IMR-90 (cell line): Measurements from ENCODE around the gene ADGRF5. TPM values are rescaled to one million over a fixed set of nuclear protein-coding genes. Genes with fewer than 3 reads are reported as not detected.

Source experiments
- ATAC-seq: fragments of 200-7000 bp; cut with Tn5 transposase; 2 replicates; pipeline ENCODE4 v1.9.1; 2020; ENCODE audit warnings: low read depth, mild to moderate bottlenecking, moderate library complexity
- BruUV-seq: library from RNA; stranded (reverse); fragments of 400-500 nt; replicated peaks from 2 replicates; lab custom pipeline; 2021; lab: Mats Ljungman, UMichigan
- CTCF ChIA-PET: fragments of 300-600 bp; formaldehyde crosslinking; extraction: SDS; loops from one replicate; lab custom pipeline; 2021; ENCODE audit warnings: antibody characterized with exemption; lab: Yijun Ruan, JAX
- POLR2A ChIA-PET: fragments of 300-600 bp; sonication (Branson Sonifier 250); formaldehyde crosslinking; loops from one replicate; lab custom pipeline; 2022; ENCODE audit warnings: antibody characterized with exemption; ENCODE audit not compliant: unreplicated experiment; lab: Charles Lee
- DNase-seq: peaks from one replicate; pipeline ENCODE4 v3.0.0; 2013
- H2AFZ ChIP-seq: replicated peaks from 2 replicates; pipeline ENCODE3; 2013; ENCODE audit warnings: low read length, mild to moderate bottlenecking; ENCODE audit not compliant: poor library complexity
- H2AK5ac ChIP-seq: 2 replicates; pipeline ENCODE4 v1.6.1; 2013; ENCODE audit warnings: low read depth, low read length, inconsistent platforms
- H2AK9ac ChIP-seq: replicated peaks from 2 replicates; pipeline ENCODE3; 2013; ENCODE audit warnings: mild to moderate bottlenecking, low read depth, low read length, moderate library complexity; ENCODE audit not compliant: poor library complexity
- H2BK120ac ChIP-seq: 2 replicates; pipeline ENCODE4 v1.6.1; 2013; ENCODE audit warnings: low read depth, low read length, inconsistent platforms
- H2BK15ac ChIP-seq: 3 replicates; pipeline ENCODE4 v1.6.1; 2013; ENCODE audit warnings: low read depth, low read length, inconsistent platforms
- H2BK20ac ChIP-seq: 2 replicates; pipeline ENCODE4 v1.6.1; 2013; ENCODE audit warnings: low read depth, mild to moderate bottlenecking, inconsistent platforms, low read length, moderate library complexity
- H2BK5ac ChIP-seq: 2 replicates; pipeline ENCODE4 v1.6.1; 2013; ENCODE audit warnings: mild to moderate bottlenecking, low read depth, low read length, inconsistent platforms; ENCODE audit not compliant: poor library complexity, severe bottlenecking
- H3K14ac ChIP-seq: replicated peaks from 2 replicates; pipeline ENCODE4 v1.6.1; 2013; ENCODE audit warnings: low read depth, low read length, inconsistent platforms
- H3K18ac ChIP-seq: 2 replicates; pipeline ENCODE4 v1.6.1; 2013; ENCODE audit warnings: low read depth, low read length, control low read depth
- H3K23ac ChIP-seq: 2 replicates; pipeline ENCODE4 v1.6.1; 2013; ENCODE audit warnings: low read depth, low read length, inconsistent platforms
- H3K27ac ChIP-seq: 2 replicates; pipeline ENCODE4 v1.5.1; 2013; ENCODE audit warnings: mild to moderate bottlenecking, control low read depth, low read length; ENCODE audit not compliant: insufficient read depth
- H3K27me3 ChIP-seq: 2 replicates; pipeline ENCODE4 v1.6.1; 2013; ENCODE audit warnings: low read length; ENCODE audit not compliant: control insufficient read depth, insufficient read depth
- H3K36me3 ChIP-seq: 2 replicates; pipeline ENCODE4 v1.6.1; 2013; ENCODE audit warnings: low read length, mixed read lengths; ENCODE audit not compliant: control insufficient read depth, insufficient read depth
- H3K4ac ChIP-seq: 2 replicates; pipeline ENCODE4 v1.6.1; 2013; ENCODE audit warnings: low read depth, low read length, inconsistent platforms
- H3K4me1 ChIP-seq: 2 replicates; pipeline ENCODE4 v1.6.1; 2013; ENCODE audit warnings: low read length, mixed read lengths; ENCODE audit not compliant: control insufficient read depth, insufficient read depth
- H3K4me2 ChIP-seq: 2 replicates; pipeline ENCODE4 v1.6.1; 2013; ENCODE audit warnings: low read depth, mild to moderate bottlenecking, control low read depth, low read length, moderate library complexity
- H3K4me3 ChIP-seq: 2 replicates; pipeline ENCODE4 v1.5.1; 2013; ENCODE audit warnings: low read depth, mild to moderate bottlenecking, control low read depth, low read length, moderate library complexity; ENCODE audit not compliant: insufficient read depth
- H3K56ac ChIP-seq: 2 replicates; pipeline ENCODE4 v1.6.1; 2013; ENCODE audit warnings: low read length, inconsistent platforms; ENCODE audit not compliant: insufficient read depth; ENCODE audit errors: extremely low read depth
- H3K79me1 ChIP-seq, 2 experiments: 2 replicates each; pipeline ENCODE4 v1.6.1; 2013; ENCODE audit warnings: low read length in 2 of 2, inconsistent platforms in 1 of 2, low read depth in 1 of 2
- H3K9ac ChIP-seq: 2 replicates; pipeline ENCODE4 v1.6.1; 2013; ENCODE audit warnings: low read depth, low read length, control low read depth
- H3K9me1 ChIP-seq: 2 replicates; pipeline ENCODE4 v1.6.1; 2013; ENCODE audit warnings: low read length, inconsistent platforms; ENCODE audit not compliant: insufficient read depth
- H3K9me3 ChIP-seq: 2 replicates; pipeline ENCODE4 v1.6.1; 2013; ENCODE audit warnings: low read length; ENCODE audit not compliant: control insufficient read depth, insufficient read depth
- H4K20me1 ChIP-seq: 2 replicates; pipeline ENCODE4 v1.6.1; 2013; ENCODE audit warnings: low read length, inconsistent platforms; ENCODE audit not compliant: insufficient read depth
- H4K5ac ChIP-seq: 2 replicates; pipeline ENCODE4 v1.6.1; 2013; ENCODE audit warnings: mild to moderate bottlenecking, low read depth, low read length, control low read depth
- H4K8ac ChIP-seq, 2 experiments: 2 replicates each; pipeline ENCODE4 v1.6.1; 2013; ENCODE audit warnings: low read depth in 2 of 2, low read length in 2 of 2, control low read depth in 1 of 2, inconsistent platforms in 1 of 2
- H4K91ac ChIP-seq: 2 replicates; pipeline ENCODE4 v1.6.1; 2013; ENCODE audit warnings: low read depth, low read length, inconsistent platforms; ENCODE audit not compliant: insufficient read depth
- BHLHE40 ChIP-seq: fragments of 150-350 bp; IDR thresholded peaks from 2 replicates; pipeline ENCODE4 v1.6.1; 2016; ENCODE audit warnings: mild to moderate bottlenecking, low read depth, low read length
- FOS ChIP-seq: fragments of 150-350 bp; IDR thresholded peaks from 2 replicates; pipeline ENCODE4 v1.6.1; 2016; ENCODE audit warnings: low read depth, low read length
- MAFK ChIP-seq: IDR thresholded peaks from 2 replicates; pipeline ENCODE4 v1.6.1; 2012; ENCODE audit warnings: low read depth, low read length, improper control_type of control experiment
- MAZ ChIP-seq: IDR thresholded peaks from 2 replicates; pipeline ENCODE4 v1.6.1; 2012; ENCODE audit warnings: low read depth, mild to moderate bottlenecking, low read length, improper control_type of control experiment, moderate library complexity, borderline replicate concordance
- NFE2L2 ChIP-seq: fragments of 150-350 bp; IDR thresholded peaks from 2 replicates; pipeline ENCODE4 v1.6.1; 2016; ENCODE audit warnings: low read depth, mild to moderate bottlenecking, low read length
- POLR2A ChIP-seq: IDR thresholded peaks from 2 replicates; pipeline ENCODE4 v1.6.1; 2012; ENCODE audit warnings: mild to moderate bottlenecking, low read depth, low read length
- RAD21 ChIP-seq: IDR thresholded peaks from 2 replicates; pipeline ENCODE4 v1.6.1; 2012; ENCODE audit warnings: low read length, improper control_type of control experiment
- RCOR1 ChIP-seq: IDR thresholded peaks from 2 replicates; pipeline ENCODE4 v1.6.1; 2012; ENCODE audit warnings: mild to moderate bottlenecking, low read length, improper control_type of control experiment; ENCODE audit not compliant: insufficient replicate concordance
- RFX5 ChIP-seq: IDR thresholded peaks from 2 replicates; pipeline ENCODE4 v1.8.0; 2012; ENCODE audit warnings: low read depth, mild to moderate bottlenecking, low read length, moderate library complexity
- SMC3 ChIP-seq: fragments of 150-350 bp; IDR thresholded peaks from 2 replicates; pipeline ENCODE4 v1.6.1; 2016; ENCODE audit warnings: low read depth, mild to moderate bottlenecking, antibody characterized with exemption, low read length, moderate library complexity
- WGBS, 2 experiments: methylation state at CpG; one replicate each; pipeline versions ENCODE4 v1.1.5 to v1.1.7; 2013; ENCODE audit warnings: missing lambda C conversion rate in 2 of 2; ENCODE audit not compliant: insufficient read length in 1 of 2; ENCODE audit errors: extremely low coverage in 2 of 2; 5-methylcytosine and 5-hydroxymethylcytosine counted together
- dilution Hi-C: fragments of 300-500 bp; cut with HindIII; formaldehyde crosslinking; loops from one replicate; pipeline ENCODE4 v1.14.3; 2018; ENCODE audit warnings: low sequenced_read_pairs; ENCODE audit not compliant: unreplicated experiment
- in situ Hi-C: fragments of 300-500 bp; cut with MboI; formaldehyde crosslinking; loops from 3 replicates; pipeline ENCODE4 v1.14.3; 2019; ENCODE audit warnings: low sequenced_read_pairs, inconsistent platforms, mixed read lengths
- intact Hi-C: fragments of 100-400 bp; cut with micrococcal nuclease; formaldehyde crosslinking; loops from 2 replicates; pipeline ENCODE4 v1.10.0; 2022
- polyA plus RNA-seq, 3 experiments: library from polyadenylated mRNA; depleted of rRNA; stranded (reverse); fragments of >200 nt; gene quantifications; 2 replicates each; pipeline ENCODE4 v1.2.3, GENCODE V29; 2012; ENCODE audit warnings: low replicate concordance in 1 of 3
- total RNA-seq: library from RNA; depleted of rRNA; stranded (reverse); fragments of >200 nt; gene quantifications from 2 replicates; pipeline ENCODE4 v1.2.3, GENCODE V29; 2012
- TF ChIP-seq, protein P1 (sequence below): fragments of 150-350 bp; IDR thresholded peaks from 2 replicates; pipeline ENCODE4 v1.6.1; 2016; ENCODE audit warnings: low read depth, mild to moderate bottlenecking, low read length, moderate library complexity, borderline replicate concordance
- TF ChIP-seq, protein P2 (sequence below): fragments of 150-350 bp; IDR thresholded peaks from 2 replicates; pipeline ENCODE4 v1.6.1; 2017; ENCODE audit warnings: mild to moderate bottlenecking, antibody characterized with exemption, low read length, low read depth
- TF ChIP-seq, protein P3 (sequence below): conservative IDR thresholded peaks from 2 replicates; pipeline ENCODE4 v1.5.1; 2012; ENCODE audit warnings: mild to moderate bottlenecking, low read depth, low read length, improper control_type of control experiment

ADGRF5 gene
- total and polyA plus RNA-seq, 2 of the 4 experiments (the other 2 are of a cell fraction) = not detected

DNA sequence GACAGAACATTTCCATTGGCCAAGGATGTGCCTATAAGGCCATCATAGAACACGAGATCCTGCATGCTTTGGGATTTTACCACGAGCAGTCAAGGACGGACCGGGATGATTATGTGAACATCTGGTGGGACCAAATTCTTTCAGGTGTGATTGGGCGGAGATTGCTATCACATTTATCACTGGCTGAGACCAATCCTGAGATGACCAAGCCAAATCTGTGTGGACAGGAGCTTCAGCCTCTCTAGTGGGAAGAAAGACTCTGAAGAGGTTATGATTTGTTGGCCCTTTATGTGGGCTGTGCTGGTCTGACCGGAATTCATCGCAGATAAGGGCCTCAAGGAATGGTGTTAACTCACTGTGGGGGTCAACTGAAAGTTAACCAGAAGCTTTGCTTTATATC is 102.2 kb downstream of the ADGRF5 start:
- no peak overlapping the region for H2AK9ac ChIP-seq
- intact Hi-C loops = no loop called here
- H3K79me1 ChIP-seq = no peaks in the 10 kb centered on the region
- no CpG with 5 or more reads among the region's 7 CpGs for WGBS, 2 experiments
- no peak overlapping the region for H2BK20ac ChIP-seq
- no peak overlapping the region for H3K56ac ChIP-seq
- TF ChIP-seq POLR2A = no peak
- TF ChIP-seq, protein P1, sequence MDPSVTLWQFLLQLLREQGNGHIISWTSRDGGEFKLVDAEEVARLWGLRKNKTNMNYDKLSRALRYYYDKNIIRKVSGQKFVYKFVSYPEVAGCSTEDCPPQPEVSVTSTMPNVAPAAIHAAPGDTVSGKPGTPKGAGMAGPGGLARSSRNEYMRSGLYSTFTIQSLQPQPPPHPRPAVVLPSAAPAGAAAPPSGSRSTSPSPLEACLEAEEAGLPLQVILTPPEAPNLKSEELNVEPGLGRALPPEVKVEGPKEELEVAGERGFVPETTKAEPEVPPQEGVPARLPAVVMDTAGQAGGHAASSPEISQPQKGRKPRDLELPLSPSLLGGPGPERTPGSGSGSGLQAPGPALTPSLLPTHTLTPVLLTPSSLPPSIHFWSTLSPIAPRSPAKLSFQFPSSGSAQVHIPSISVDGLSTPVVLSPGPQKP = no peak
- no peak for TF ChIP-seq SMC3
- TF ChIP-seq, protein P2, sequence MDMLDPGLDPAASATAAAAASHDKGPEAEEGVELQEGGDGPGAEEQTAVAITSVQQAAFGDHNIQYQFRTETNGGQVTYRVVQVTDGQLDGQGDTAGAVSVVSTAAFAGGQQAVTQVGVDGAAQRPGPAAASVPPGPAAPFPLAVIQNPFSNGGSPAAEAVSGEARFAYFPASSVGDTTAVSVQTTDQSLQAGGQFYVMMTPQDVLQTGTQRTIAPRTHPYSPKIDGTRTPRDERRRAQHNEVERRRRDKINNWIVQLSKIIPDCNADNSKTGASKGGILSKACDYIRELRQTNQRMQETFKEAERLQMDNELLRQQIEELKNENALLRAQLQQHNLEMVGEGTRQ = no peak
- no peak for TF ChIP-seq BHLHE40
- TF ChIP-seq NFE2L2 = no peak
- no peak for TF ChIP-seq RFX5
- TF ChIP-seq, protein P3, sequence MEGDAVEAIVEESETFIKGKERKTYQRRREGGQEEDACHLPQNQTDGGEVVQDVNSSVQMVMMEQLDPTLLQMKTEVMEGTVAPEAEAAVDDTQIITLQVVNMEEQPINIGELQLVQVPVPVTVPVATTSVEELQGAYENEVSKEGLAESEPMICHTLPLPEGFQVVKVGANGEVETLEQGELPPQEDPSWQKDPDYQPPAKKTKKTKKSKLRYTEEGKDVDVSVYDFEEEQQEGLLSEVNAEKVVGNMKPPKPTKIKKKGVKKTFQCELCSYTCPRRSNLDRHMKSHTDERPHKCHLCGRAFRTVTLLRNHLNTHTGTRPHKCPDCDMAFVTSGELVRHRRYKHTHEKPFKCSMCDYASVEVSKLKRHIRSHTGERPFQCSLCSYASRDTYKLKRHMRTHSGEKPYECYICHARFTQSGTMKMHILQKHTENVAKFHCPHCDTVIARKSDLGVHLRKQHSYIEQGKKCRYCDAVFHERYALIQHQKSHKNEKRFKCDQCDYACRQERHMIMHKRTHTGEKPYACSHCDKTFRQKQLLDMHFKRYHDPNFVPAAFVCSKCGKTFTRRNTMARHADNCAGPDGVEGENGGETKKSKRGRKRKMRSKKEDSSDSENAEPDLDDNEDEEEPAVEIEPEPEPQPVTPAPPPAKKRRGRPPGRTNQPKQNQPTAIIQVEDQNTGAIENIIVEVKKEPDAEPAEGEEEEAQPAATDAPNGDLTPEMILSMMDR = no peak
- no peak for TF ChIP-seq FOS
- TF ChIP-seq MAFK = no peak
- TF ChIP-seq RAD21 = no peak
- no peak for TF ChIP-seq RCOR1
- TF ChIP-seq MAZ = no peak
- H2BK120ac ChIP-seq = no peak overlapping the region
- no peak overlapping the region for H3K23ac ChIP-seq
- no peak overlapping the region for H3K18ac ChIP-seq
- in situ Hi-C loops = no loop called here
- H3K9me3 ChIP-seq = no peaks in the 10 kb centered on the region
- ATAC-seq = no peak
- no peaks in the 10 kb centered on the region for H3K36me3 ChIP-seq
- H3K27ac ChIP-seq = no peak overlapping the region
- no peak overlapping the region for H3K9ac ChIP-seq
- H3K27me3 ChIP-seq = no peaks in the 10 kb centered on the region
- no peak overlapping the region for H2AK5ac ChIP-seq
- H2AFZ ChIP-seq = no peak overlapping the region
- no peak overlapping the region for H4K91ac ChIP-seq
- no peak overlapping the region for H4K5ac ChIP-seq
- dilution Hi-C loops = no loop called here
- ChIA-PET CTCF (no interaction called here), POLR2A (no interaction called here)
- no peaks in the 10 kb centered on the region for H3K9me1 ChIP-seq
- H4K8ac ChIP-seq = no peak overlapping the region
- no peak overlapping the region for H2BK5ac ChIP-seq
- H3K4me1 ChIP-seq = no peaks in the 10 kb centered on the region
- no peak for DNase-seq
- BruUV-seq = no TSS peak
- no peak overlapping the region for H3K14ac ChIP-seq
- H2BK15ac ChIP-seq = no peak overlapping the region
- H3K4me2 ChIP-seq = no peak overlapping the region
- H3K4me3 ChIP-seq = no peak overlapping the region
- no peak overlapping the region for H3K4ac ChIP-seq
- no peaks in the 10 kb centered on the region for H4K20me1 ChIP-seq
